GM23338 (cell line): ENCODE results near the gene FMN1. TPM values are rescaled to one million over a fixed set of nuclear protein-coding genes. Genes with fewer than 3 reads are reported as not detected.
"Not testable (repeated sequence)": the region's sequence is repeated elsewhere in the genome, so short reads cannot be mapped to it uniquely, and the experiment has no call there.

Source experiments
- ATAC-seq: fragments of 200-7000 bp; cut with Tn5 transposase; 3 replicates; pipeline ENCODE4 v1.9.1; 2020
- DNase-seq: peaks from one replicate; pipeline ENCODE4 v3.0.0-alpha.2; 2015; ENCODE audit warnings: low spot score
- H2AFZ ChIP-seq: fragments of 200-600 bp; sonication (generic); 2 replicates; pipeline ENCODE4 v1.8.0; 2016; ENCODE audit warnings: antibody characterized with exemption, mild to moderate bottlenecking, moderate library complexity
- H3F3A ChIP-seq: fragments of 200-600 bp; sonication (generic); replicated peaks from 2 replicates; pipeline ENCODE4 v1.8.0; 2017; ENCODE audit warnings: antibody characterized with exemption, mixed run types, low read depth
- H3K27ac ChIP-seq: fragments of 200-600 bp; sonication (generic); 2 replicates; pipeline ENCODE4 v1.6.1; 2016; ENCODE audit warnings: low read depth
- H3K27me3 ChIP-seq: fragments of 200-600 bp; sonication (generic); 2 replicates; pipeline ENCODE4 v1.8.0; 2016; ENCODE audit warnings: mild to moderate bottlenecking, mixed run types, moderate library complexity; ENCODE audit not compliant: insufficient read depth
- H3K36me3 ChIP-seq: fragments of 200-600 bp; sonication (generic); 2 replicates; pipeline ENCODE4 v1.8.0; 2016; ENCODE audit warnings: mild to moderate bottlenecking; ENCODE audit not compliant: insufficient read depth
- H3K4me1 ChIP-seq: fragments of 200-600 bp; sonication (generic); 2 replicates; pipeline ENCODE4 v1.8.0; 2016; ENCODE audit warnings: mild to moderate bottlenecking, moderate library complexity; ENCODE audit not compliant: insufficient read depth
- H3K4me2 ChIP-seq: fragments of 200-600 bp; sonication (generic); 2 replicates; pipeline ENCODE4 v1.7.1; 2017; ENCODE audit warnings: mixed run types
- H3K4me3 ChIP-seq: fragments of 200-600 bp; sonication (generic); 2 replicates; pipeline ENCODE4 v1.6.1; 2016; ENCODE audit warnings: mixed run types
- H3K79me2 ChIP-seq: fragments of 200-600 bp; sonication (generic); replicated peaks from 2 replicates; pipeline ENCODE4 v1.8.0; 2017; ENCODE audit warnings: mild to moderate bottlenecking; ENCODE audit not compliant: insufficient read depth
- H3K9me2 ChIP-seq: fragments of 200-600 bp; sonication (generic); 2 replicates; pipeline ENCODE4 v1.8.0; 2017; ENCODE audit not compliant: insufficient read depth
- H4K20me1 ChIP-seq: fragments of 200-600 bp; sonication (generic); replicated peaks from 2 replicates; pipeline ENCODE4 v1.8.0; 2017; ENCODE audit warnings: mild to moderate bottlenecking; ENCODE audit not compliant: insufficient read depth
- H3K27ac Mint-ChIP-seq: 2 replicates; pipeline ENCODE4 v1.8.0; 2020; ENCODE audit warnings: inconsistent platforms, mild to moderate bottlenecking, moderate library complexity, mixed read lengths
- H3K27me3 Mint-ChIP-seq: 3 replicates; pipeline ENCODE4 v1.8.0; 2022; ENCODE audit warnings: low read depth, mild to moderate bottlenecking, moderate library complexity, mixed read lengths, inconsistent platforms; ENCODE audit not compliant: insufficient read depth, poor library complexity
- H3K36me3 Mint-ChIP-seq: 3 replicates; pipeline ENCODE4 v1.8.0; 2021; ENCODE audit warnings: low read depth, mild to moderate bottlenecking, inconsistent platforms, moderate library complexity, mixed read lengths
- H3K4me1 Mint-ChIP-seq: 3 replicates; pipeline ENCODE4 v1.8.0; 2020; ENCODE audit warnings: mild to moderate bottlenecking, inconsistent platforms, mixed read lengths
- H3K4me3 Mint-ChIP-seq: 3 replicates; pipeline ENCODE4 v1.8.0; 2021; ENCODE audit warnings: moderate library complexity, mild to moderate bottlenecking, inconsistent platforms, mixed read lengths
- H3K9me3 Mint-ChIP-seq: 3 replicates; pipeline ENCODE4 v1.8.0; 2020; ENCODE audit warnings: moderate library complexity, mild to moderate bottlenecking, inconsistent platforms, mixed read lengths
- CREB1 ChIP-seq: fragments of 250-450 bp; sonication (Bioruptor Pico); IDR thresholded peaks from 2 replicates; pipeline ENCODE4 v1.5.0; 2020; ENCODE audit warnings: low read depth, mild to moderate bottlenecking, moderate library complexity
- EZH2phosphoT487 ChIP-seq: fragments of 200-600 bp; sonication (generic); IDR thresholded peaks from one replicate; pipeline ENCODE4 v1.8.1; 2018; ENCODE audit warnings: antibody characterized with exemption; ENCODE audit not compliant: unreplicated experiment
- NANOG ChIP-seq: IDR thresholded peaks from 2 replicates; pipeline ENCODE4 v1.6.1; 2016; ENCODE audit warnings: antibody characterized with exemption, borderline replicate concordance
- POLR2AphosphoS5 ChIP-seq: IDR thresholded peaks from 2 replicates; pipeline ENCODE4 v1.6.1; 2016; ENCODE audit warnings: antibody characterized with exemption, low read depth
- polyA plus RNA-seq: library from polyadenylated mRNA; unstranded; fragments of >200 nt; fragmentation: Nextera tagmentation; extraction: Ambion mirVana; gene quantifications from 2 replicates; pipeline ENCODE4 v1.2.1, GENCODE V29; 2016
- total RNA-seq: library from RNA; depleted of rRNA; stranded (reverse); fragments of >200 nt; shearing (Covaris generic); gene quantifications from 2 replicates; pipeline ENCODE4 v1.2.3, GENCODE V29; 2014
- TF ChIP-seq, protein P1 (sequence below): fragments of 250-450 bp; sonication (Bioruptor Pico); IDR thresholded peaks from 2 replicates; pipeline ENCODE4 v1.5.0; 2020; ENCODE audit warnings: mild to moderate bottlenecking, moderate library complexity

The FMN1 gene
- total and polyA plus RNA-seq, 2 experiments from 2014 or later: 1.2 to 1.6 TPM

DNA sequence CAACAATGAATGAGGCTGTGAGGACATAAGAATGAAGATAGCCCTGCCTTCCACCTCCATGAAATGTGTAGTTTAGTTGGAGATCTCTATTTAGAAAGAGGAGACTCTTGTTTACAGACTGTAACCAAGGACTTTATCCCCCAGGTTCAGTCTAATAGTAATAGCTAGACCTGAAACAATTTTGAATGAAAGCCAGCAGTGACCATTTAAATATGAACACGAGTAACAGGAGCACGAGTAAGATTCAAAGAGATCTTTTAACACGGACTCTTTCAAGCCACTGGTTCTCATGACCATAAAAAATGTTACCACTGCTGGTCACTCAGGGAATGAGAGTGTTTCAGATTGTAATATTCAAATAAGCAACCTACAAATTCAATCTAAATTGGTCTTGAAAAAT lies 123.1 kb downstream of the FMN1 start:
- H3K4me1 Mint-ChIP-seq: peaks cover 35% of the 10 kb centered on the region
- H3K4me3 Mint-ChIP-seq: no peak overlapping the region
- H3K36me3 Mint-ChIP-seq: no peaks in the 10 kb centered on the region; the same call in 2 of the 3 replicates
- no peak overlapping the region for H3K4me2 ChIP-seq
- no peak overlapping the region for H3K4me3 ChIP-seq
- ATAC-seq (no peak), DNase-seq (no peak)
- H2AFZ ChIP-seq: no peak overlapping the region
- no peak overlapping the region for H3K27ac ChIP-seq
- H3K4me1 ChIP-seq: peaks cover 35% of the 10 kb centered on the region
- H3K36me3 ChIP-seq: no peaks in the 10 kb centered on the region
- no peaks in the 10 kb centered on the region for H4K20me1 ChIP-seq
- H3K27me3 ChIP-seq: no peaks in the 10 kb centered on the region
- TF ChIP-seq EZH2phosphoT487 (no peak), NANOG (no peak), POLR2AphosphoS5 (no peak), CREB1 (no peak)
- TF ChIP-seq, protein P1, sequence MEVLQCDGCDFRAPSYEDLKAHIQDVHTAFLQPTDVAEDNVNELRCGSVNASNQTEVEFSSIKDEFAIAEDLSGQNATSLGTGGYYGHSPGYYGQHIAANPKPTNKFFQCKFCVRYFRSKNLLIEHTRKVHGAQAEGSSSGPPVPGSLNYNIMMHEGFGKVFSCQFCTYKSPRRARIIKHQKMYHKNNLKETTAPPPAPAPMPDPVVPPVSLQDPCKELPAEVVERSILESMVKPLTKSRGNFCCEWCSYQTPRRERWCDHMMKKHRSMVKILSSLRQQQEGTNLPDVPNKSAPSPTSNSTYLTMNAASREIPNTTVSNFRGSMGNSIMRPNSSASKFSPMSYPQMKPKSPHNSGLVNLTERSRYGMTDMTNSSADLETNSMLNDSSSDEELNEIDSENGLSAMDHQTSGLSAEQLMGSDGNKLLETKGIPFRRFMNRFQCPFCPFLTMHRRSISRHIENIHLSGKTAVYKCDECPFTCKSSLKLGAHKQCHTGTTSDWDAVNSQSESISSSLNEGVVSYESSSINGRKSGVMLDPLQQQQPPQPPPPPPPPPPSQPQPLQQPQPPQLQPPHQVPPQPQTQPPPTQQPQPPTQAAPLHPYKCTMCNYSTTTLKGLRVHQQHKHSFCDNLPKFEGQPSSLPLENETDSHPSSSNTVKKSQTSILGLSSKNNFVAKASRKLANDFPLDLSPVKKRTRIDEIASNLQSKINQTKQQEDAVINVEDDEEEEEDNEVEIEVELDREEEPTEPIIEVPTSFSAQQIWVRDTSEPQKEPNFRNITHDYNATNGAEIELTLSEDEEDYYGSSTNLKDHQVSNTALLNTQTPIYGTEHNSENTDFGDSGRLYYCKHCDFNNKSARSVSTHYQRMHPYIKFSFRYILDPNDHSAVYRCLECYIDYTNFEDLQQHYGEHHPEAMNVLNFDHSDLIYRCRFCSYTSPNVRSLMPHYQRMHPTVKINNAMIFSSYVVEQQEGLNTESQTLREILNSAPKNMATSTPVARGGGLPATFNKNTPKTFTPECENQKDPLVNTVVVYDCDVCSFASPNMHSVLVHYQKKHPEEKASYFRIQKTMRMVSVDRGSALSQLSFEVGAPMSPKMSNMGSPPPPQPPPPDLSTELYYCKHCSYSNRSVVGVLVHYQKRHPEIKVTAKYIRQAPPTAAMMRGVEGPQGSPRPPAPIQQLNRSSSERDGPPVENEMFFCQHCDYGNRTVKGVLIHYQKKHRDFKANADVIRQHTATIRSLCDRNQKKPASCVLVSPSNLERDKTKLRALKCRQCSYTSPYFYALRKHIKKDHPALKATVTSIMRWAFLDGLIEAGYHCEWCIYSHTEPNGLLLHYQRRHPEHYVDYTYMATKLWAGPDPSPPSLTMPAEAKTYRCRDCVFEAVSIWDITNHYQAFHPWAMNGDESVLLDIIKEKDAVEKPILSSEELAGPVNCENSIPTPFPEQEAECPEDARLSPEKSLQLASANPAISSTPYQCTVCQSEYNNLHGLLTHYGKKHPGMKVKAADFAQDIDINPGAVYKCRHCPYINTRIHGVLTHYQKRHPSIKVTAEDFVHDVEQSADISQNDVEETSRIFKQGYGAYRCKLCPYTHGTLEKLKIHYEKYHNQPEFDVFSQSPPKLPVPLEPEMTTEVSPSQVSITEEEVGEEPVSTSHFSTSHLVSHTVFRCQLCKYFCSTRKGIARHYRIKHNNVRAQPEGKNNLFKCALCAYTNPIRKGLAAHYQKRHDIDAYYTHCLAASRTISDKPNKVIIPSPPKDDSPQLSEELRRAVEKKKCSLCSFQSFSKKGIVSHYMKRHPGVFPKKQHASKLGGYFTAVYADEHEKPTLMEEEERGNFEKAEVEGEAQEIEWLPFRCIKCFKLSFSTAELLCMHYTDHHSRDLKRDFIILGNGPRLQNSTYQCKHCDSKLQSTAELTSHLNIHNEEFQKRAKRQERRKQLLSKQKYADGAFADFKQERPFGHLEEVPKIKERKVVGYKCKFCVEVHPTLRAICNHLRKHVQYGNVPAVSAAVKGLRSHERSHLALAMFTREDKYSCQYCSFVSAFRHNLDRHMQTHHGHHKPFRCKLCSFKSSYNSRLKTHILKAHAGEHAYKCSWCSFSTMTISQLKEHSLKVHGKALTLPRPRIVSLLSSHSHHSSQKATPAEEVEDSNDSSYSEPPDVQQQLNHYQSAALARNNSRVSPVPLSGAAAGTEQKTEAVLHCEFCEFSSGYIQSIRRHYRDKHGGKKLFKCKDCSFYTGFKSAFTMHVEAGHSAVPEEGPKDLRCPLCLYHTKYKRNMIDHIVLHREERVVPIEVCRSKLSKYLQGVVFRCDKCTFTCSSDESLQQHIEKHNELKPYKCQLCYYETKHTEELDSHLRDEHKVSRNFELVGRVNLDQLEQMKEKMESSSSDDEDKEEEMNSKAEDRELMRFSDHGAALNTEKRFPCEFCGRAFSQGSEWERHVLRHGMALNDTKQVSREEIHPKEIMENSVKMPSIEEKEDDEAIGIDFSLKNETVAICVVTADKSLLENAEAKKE (CRISPR knock-in tag): no peak
- H3K9me2 ChIP-seq: 0 out of 2 replicates have a peak, but pooled peaks cover 4% of the 10 kb centered on the region
- no peaks in the 10 kb centered on the region; the same call in none of the 2 replicates for H3F3A ChIP-seq
- no peaks in the 10 kb centered on the region for H3K9me3 Mint-ChIP-seq
- H3K79me2 ChIP-seq: no peaks in the 10 kb centered on the region
- H3K27me3 Mint-ChIP-seq: peaks cover 12% of the 10 kb centered on the region
- H3K27ac Mint-ChIP-seq: peak overlapping the region; percentile 27; the same call in 1 of the 2 replicates

DNA sequence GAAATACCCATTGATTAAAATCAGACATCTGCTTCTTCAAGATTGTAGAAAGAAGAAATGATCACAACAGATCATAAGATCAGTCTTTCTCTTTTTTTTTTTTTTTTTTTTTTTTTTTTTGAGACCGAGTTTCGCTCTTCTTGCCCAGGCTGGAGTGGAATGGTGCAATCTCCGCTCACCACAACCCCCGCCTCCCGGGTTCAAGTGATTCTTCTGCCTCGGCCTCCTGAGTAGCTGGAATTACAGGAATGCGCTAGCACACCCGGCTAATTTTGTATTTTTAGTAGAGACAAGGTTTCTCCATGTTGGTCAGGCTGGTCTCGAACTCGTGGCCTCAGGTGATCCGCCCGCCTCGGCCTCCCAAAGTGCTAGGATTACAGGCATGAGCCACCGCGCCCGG lies 124.6 kb downstream of the FMN1 start:
- H3K4me3 ChIP-seq, H3K36me3 ChIP-seq, H3K79me2 ChIP-seq, H3K4me3 Mint-ChIP-seq, H3K27ac Mint-ChIP-seq, H3K27me3 ChIP-seq, H2AFZ ChIP-seq, ATAC-seq, DNase-seq, H3K27ac ChIP-seq, H3K9me2 ChIP-seq, H3F3A ChIP-seq, H4K20me1 ChIP-seq, H3K9me3 Mint-ChIP-seq, H3K36me3 Mint-ChIP-seq, H3K4me2 ChIP-seq: not testable (repeated sequence)
- Mint-ChIP-seq H3K4me1 (peaks cover 42% of the 10 kb centered on the region), H3K27me3 (peaks cover 13% of the 10 kb centered on the region)
- H3K4me1 ChIP-seq: peaks cover 43% of the 10 kb centered on the region
